ENCODE results near the gene HOXA7.

The HOXA7 gene

GRCh38 chr7:27128034-27128433 lies 28.4 kb downstream of the HOXA7 start:
- Histone ChIP-seq H3K27me3 (no peaks in the 10 kb centered on the region; a peak in 1 of 22 replicates), H3K27ac (no peak overlapping the region)

GRCh38 chr7:27126596-27127327 lies 29.7 kb downstream of the HOXA7 start:
- TF ChIP-seq Cebpa-rat (IDR thresholded peaks at IDR 0.05) = no peak
- H3K4me2 ChIP-seq = no peak overlapping the region
- no peak overlapping the region for H3K9ac ChIP-seq
- no peak overlapping the region for H3K4me3 ChIP-seq
- H4K20me1 ChIP-seq = no peaks in the 10 kb centered on the region
- no peaks in the 10 kb centered on the region; a peak in 1 of 22 replicates for H3K27me3 ChIP-seq
- H3K36me3 ChIP-seq = no peaks in the 10 kb centered on the region; a peak in 1 of 22 replicates
- H3K4me1 ChIP-seq = no peaks in the 10 kb centered on the region
- peaks cover 21 to 46% (median 38%) of the 10 kb centered on the region in 11 experiments for H3K9me3 ChIP-seq (replicated peaks in 1 of 11)
- no peak overlapping the region for H3K27ac ChIP-seq

More at GRCh38 chr7:27128034-27128433, 28.4 kb downstream of the HOXA7 start:
- H3K4me3 ChIP-seq = no peak overlapping the region
- peaks cover 21 to 45% (median 37%) of the 10 kb centered on the region in 11 experiments for H3K9me3 ChIP-seq (replicated peaks in 1 of 11)
- no peaks in the 10 kb centered on the region for H4K20me1 ChIP-seq
- no peaks in the 10 kb centered on the region; a peak in 1 of 22 replicates for H3K36me3 ChIP-seq
- no peak overlapping the region for H3K9ac ChIP-seq
- no peaks in the 10 kb centered on the region for H3K4me1 ChIP-seq
- no peak overlapping the region for H3K4me2 ChIP-seq
- TF ChIP-seq Cebpa-rat (IDR thresholded peaks at IDR 0.05) = no peak

GRCh38 chr7:27125986-27126394 lies 30.5 kb downstream of the HOXA7 start:
- no peaks in the 10 kb centered on the region for H4K20me1 ChIP-seq
- no peaks in the 10 kb centered on the region; a peak in 1 of 22 replicates for H3K36me3 ChIP-seq
- H3K27ac ChIP-seq = no peak overlapping the region
- no peak for TF ChIP-seq Cebpa-rat (IDR thresholded peaks at IDR 0.05)
- peaks cover 19 to 43% (median 32%) of the 10 kb centered on the region in 11 experiments for H3K9me3 ChIP-seq (replicated peaks in 1 of 11)
- H3K27me3 ChIP-seq = no peaks in the 10 kb centered on the region; a peak in 1 of 22 replicates
- no peak overlapping the region for H3K9ac ChIP-seq
- no peak overlapping the region for H3K4me2 ChIP-seq
- H3K4me1 ChIP-seq = no peaks in the 10 kb centered on the region
- no peak overlapping the region for H3K4me3 ChIP-seq

GRCh38 chr7:27124902-27125689 lies 31.4 kb downstream of the HOXA7 start:
- H3K4me3 ChIP-seq = no peak overlapping the region
- no peaks in the 10 kb centered on the region; a peak in 1 of 22 replicates for H3K27me3 ChIP-seq
- no peak overlapping the region for H3K4me2 ChIP-seq
- TF ChIP-seq Cebpa-rat (IDR thresholded peaks at IDR 0.05) = no peak
- H3K9me3 ChIP-seq (replicated peaks in 1 of 11) = peaks cover 10 to 34% (median 23%) of the 10 kb centered on the region in 11 experiments
- H3K4me1 ChIP-seq = no peaks in the 10 kb centered on the region
- H3K36me3 ChIP-seq = no peaks in the 10 kb centered on the region
- no peak overlapping the region for H3K9ac ChIP-seq
- H3K27ac ChIP-seq = no peak overlapping the region
- H4K20me1 ChIP-seq = no peaks in the 10 kb centered on the region

- Histone ChIP-seq H3K4me2 (no peak overlapping the region), H3K27me3 (no peaks in the 10 kb centered on the region; a peak in 1 of 22 replicates), H3K27ac (no peak overlapping the region), H4K20me1 (no peaks in the 10 kb centered on the region), H3K36me3 (no peaks in the 10 kb centered on the region), H3K9ac (no peak overlapping the region), H3K9me3 (replicated peaks in 1 of 11) (peaks cover 2 to 26% (median 15%) of the 10 kb centered on the region in 11 experiments; a peak in 20 of 22 replicates), H3K4me3 (no peak overlapping the region), H3K4me1 (no peaks in the 10 kb centered on the region)
- no peak for TF ChIP-seq Cebpa-rat (IDR thresholded peaks at IDR 0.05)
These were observed 32.2 kb downstream of the HOXA7 start for GRCh38 chr7:27124096-27124901.

GRCh38 chr7:27123477-27124053 lies 32.9 kb downstream of the HOXA7 start:
- Histone ChIP-seq H3K4me3 (no peak overlapping the region), H3K27me3 (no peaks in the 10 kb centered on the region; a peak in 1 of 22 replicates), H3K9ac (no peak overlapping the region), H3K9me3 (replicated peaks in 1 of 11) (peaks cover 0 to 19% (median 10%) of the 10 kb centered on the region in 11 experiments; a peak in 11 of 22 replicates), H3K4me1 (no peaks in the 10 kb centered on the region), H3K36me3 (no peaks in the 10 kb centered on the region), H3K4me2 (no peak overlapping the region), H3K27ac (no peak overlapping the region), H4K20me1 (no peaks in the 10 kb centered on the region)
- no peak for TF ChIP-seq Cebpa-rat (IDR thresholded peaks at IDR 0.05)

- Histone ChIP-seq H3K4me1 (no peaks in the 10 kb centered on the region), H4K20me1 (no peaks in the 10 kb centered on the region), H3K4me3 (no peak overlapping the region), H3K9me3 (replicated peaks in 1 of 11) (peaks cover 0 to 19% (median 10%) of the 10 kb centered on the region in 11 experiments; a peak in 10 of 22 replicates), H3K27ac (no peak overlapping the region), H3K36me3 (no peaks in the 10 kb centered on the region), H3K9ac (no peak overlapping the region), H3K27me3 (no peaks in the 10 kb centered on the region; a peak in 1 of 22 replicates), H3K4me2 (no peak overlapping the region)
- 0 out of 22 replicates have a peak, but pooled peaks of 1 of the 11 experiments have one; percentile 7 for TF ChIP-seq Cebpa-rat (IDR thresholded peaks at IDR 0.05)
These were observed 33.4 kb downstream of the HOXA7 start for GRCh38 chr7:27123007-27123476.

GRCh38 chr7:27122077-27122910 lies 34.2 kb downstream of the HOXA7 start:
- Histone ChIP-seq H3K27ac (no peak overlapping the region), H3K4me3 (no peak overlapping the region)

More at GRCh38 chr7:27122077-27122910, 34.2 kb downstream of the HOXA7 start:
- peaks cover 0 to 19% (median 10%) of the 10 kb centered on the region in 11 experiments; a peak in 10 of 22 replicates for H3K9me3 ChIP-seq (replicated peaks in 1 of 11)
- H3K4me1 ChIP-seq = no peaks in the 10 kb centered on the region
- no peaks in the 10 kb centered on the region for H3K36me3 ChIP-seq
- no peak overlapping the region for H3K4me2 ChIP-seq
- H3K9ac ChIP-seq = no peak overlapping the region
- H4K20me1 ChIP-seq = no peaks in the 10 kb centered on the region
- H3K27me3 ChIP-seq = no peaks in the 10 kb centered on the region; a peak in 1 of 22 replicates
- no peak for TF ChIP-seq Cebpa-rat (IDR thresholded peaks at IDR 0.05)
